NOMO-1 treated with dmso at 0.1 percent for 144 hours (cell line): ENCODE measurements around the gene ZNF763.
"Not testable (repeated sequence)": the region's sequence is repeated elsewhere in the genome, so short reads cannot be mapped to it uniquely, and the experiment has no call there.

Source experiments
- DNase-seq: peaks from one replicate; lab custom pipeline; 2025; ENCODE audit not compliant: unreplicated experiment; lab: John Stamatoyannopoulos, UW

Gene ZNF763

GRCh38 chr19:11971041-11971440 is 6.2 kb downstream of the ZNF763 start:
- DNase-seq, result no peak

- no peak for DNase-seq
These were observed 8.4 kb downstream of the ZNF763 start for GRCh38 chr19:11973019-11973810.

GRCh38 chr19:11978492-11979100 is 13.8 kb downstream of the ZNF763 start:
- DNase-seq, result no peak

- no peak for DNase-seq
These were observed 14.7 kb downstream of the ZNF763 start for GRCh38 chr19:11979527-11979926.

GRCh38 chr19:11982526-11982925 is 17.7 kb downstream of the ZNF763 start:
- DNase-seq, result no peak

- no peak for DNase-seq
These were observed 20.1 kb downstream of the ZNF763 start for GRCh38 chr19:11984986-11985385.

GRCh38 chr19:11986754-11987153 is 21.9 kb downstream of the ZNF763 start:
- DNase-seq, result no peak

GRCh38 chr19:11987405-11988281 is 22.8 kb downstream of the ZNF763 start:
- peak; percentile 95 for DNase-seq

GRCh38 chr19:11989112-11989456 is 24.2 kb downstream of the ZNF763 start:
- no peak for DNase-seq

GRCh38 chr19:11991921-11992320 is 27.1 kb downstream of the ZNF763 start:
- DNase-seq, result not testable (repeated sequence)

DNA sequence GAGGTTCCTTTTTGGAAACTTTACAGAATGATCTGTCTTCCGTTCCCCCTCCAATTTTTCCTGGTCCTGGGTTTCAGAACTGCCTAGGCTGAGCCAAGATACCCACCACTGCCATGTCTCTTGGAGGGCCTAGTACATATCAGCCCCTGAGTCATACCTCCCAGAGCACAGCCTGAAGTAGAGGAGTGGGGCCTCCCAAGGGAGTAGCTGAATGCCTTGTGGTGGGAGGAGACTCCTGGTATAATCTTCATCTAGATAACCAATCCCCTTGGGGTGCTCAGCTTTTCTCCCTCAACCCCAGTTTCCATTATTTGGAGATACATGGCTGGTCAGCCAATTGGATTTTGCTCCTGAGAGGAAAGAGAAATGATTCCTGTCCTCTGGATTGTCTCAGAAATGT is 30.3 kb downstream of the ZNF763 start:
- DNase-seq, result no peak

DNA sequence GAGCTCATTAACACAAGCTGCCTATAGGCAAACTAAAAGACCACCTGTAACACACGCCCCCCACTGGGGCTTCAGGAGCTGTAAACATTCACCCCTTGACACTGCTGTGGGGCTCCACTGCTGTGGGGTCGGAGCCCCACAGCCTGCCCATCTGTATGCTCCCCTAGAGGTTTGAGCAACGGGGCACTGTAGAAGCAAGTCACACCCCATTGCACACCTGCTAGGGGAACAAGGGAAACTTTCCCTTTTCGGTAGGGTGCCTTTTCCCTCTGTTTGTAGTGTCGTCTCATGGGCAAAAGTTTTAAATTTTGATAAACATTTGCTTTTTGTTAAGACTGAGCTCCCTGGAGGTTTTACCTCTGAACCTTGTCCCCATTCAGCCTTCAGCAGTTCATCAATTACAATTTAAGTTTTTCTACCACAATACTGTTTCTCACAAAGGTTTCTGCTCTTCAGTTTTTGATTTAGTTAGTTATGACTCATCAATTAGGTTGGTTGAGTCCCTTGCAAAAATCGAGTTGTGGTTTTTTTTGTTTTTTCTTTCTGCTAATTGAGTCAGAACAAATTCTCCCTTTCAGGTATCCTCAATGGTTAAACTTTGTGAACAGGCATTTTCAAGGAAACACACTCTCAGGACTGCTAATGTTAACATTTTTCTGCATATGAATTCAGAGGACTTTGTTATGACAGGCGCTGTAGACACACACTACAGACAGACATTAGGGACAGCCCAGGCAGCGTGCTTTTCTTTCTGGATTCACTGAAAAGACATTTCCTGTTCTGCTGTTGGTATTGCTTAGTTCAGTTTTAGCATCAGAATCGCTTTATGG is 35.5 kb downstream of the ZNF763 start:
- DNase-seq, result no peak

DNA sequence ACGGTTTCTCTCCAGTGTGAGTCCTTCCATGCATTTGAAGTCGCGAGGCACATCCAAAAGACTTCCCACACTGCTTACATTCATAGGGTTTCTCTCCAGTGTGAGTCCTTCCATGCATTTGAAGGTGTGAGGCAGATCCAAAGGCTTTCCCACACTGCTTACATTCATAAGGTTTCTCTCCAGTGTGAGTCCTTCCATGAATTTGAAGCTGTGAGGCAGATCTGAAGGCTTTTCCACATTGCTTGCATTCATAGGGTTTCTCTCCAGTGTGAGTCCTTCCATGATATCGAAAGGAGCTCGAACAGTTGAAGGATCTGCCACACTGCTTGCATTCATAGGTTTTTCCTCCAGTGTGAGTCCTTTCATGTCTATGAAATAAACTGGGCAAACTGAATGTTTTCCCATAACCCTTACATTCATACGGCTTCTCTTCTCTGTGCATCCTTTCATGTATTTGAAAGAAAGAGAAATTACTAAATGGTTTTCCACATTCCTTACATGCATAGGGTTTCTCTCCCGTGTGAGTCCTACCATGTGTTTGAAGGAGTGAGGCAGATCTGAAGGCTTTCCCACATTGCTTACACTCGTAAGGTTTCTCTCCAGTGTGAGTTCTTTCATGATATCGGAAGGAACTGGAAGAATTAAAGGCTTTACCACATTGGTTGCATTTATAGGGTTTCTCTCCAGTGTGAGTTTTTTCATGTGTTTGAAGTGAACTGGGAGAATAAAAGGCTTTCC is 50.3 kb downstream of the ZNF763 start:
- no peak for DNase-seq

DNA sequence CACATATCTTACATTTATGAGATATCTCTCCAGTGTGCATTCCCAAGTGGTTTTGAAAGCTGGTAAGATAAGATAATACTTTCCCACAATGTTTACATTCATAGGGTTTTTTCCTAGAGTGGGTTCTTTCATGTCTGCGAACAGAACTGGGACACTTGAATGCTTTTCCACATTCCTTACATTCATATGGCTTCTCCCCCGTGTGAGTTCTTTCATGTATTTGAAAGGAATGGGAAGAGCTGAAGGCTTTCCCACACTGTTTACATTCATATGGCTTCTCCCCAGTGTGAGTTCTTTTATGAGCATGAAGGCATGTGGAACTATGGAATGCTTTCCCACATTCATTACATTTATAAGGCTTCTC is 50.9 kb downstream of the ZNF763 start:
- DNase-seq, result no peak
